Hepatocyte (in vitro differentiated cells): Measurements from ENCODE around the gene ZDHHC14. TPM values are rescaled to one million over a fixed set of nuclear protein-coding genes. Genes with fewer than 3 reads are reported as not detected.
A peak's percentile ranks its signal among the peaks of the same experiment; 100 is the strongest.

Experiments used
- DNase-seq: peaks from one replicate; pipeline ENCODE4 v3.0.0-alpha.2; 2016; ENCODE audit warnings: low spot score
- H2AFZ ChIP-seq: fragments of 200-600 bp; sonication (generic); 2 replicates; pipeline ENCODE4 v1.6.0; 2016; ENCODE audit warnings: antibody characterized with exemption, mild to moderate bottlenecking
- H3K27ac ChIP-seq: fragments of 200-600 bp; sonication (generic); 2 replicates; pipeline ENCODE4 v1.5.1; 2016; ENCODE audit warnings: mild to moderate bottlenecking
- H3K27me3 ChIP-seq: fragments of 200-600 bp; sonication (generic); 2 replicates; pipeline ENCODE4 v1.6.1; 2016
- H3K36me3 ChIP-seq: fragments of 200-600 bp; sonication (generic); replicated peaks from 2 replicates; pipeline ENCODE4 v1.5.1; 2016; ENCODE audit warnings: low read depth; ENCODE audit not compliant: insufficient read depth
- H3K4me1 ChIP-seq: fragments of 200-600 bp; sonication (generic); 2 replicates; pipeline ENCODE4 v1.5.1; 2016; ENCODE audit warnings: mild to moderate bottlenecking, moderate library complexity; ENCODE audit not compliant: insufficient read depth
- H3K4me2 ChIP-seq: fragments of 200-600 bp; sonication (generic); 2 replicates; pipeline ENCODE4 v1.6.0; 2016
- H3K4me3 ChIP-seq: fragments of 200-600 bp; sonication (generic); 2 replicates; pipeline ENCODE4 v1.5.1; 2016; ENCODE audit warnings: mild to moderate bottlenecking
- H3K79me2 ChIP-seq: fragments of 200-600 bp; sonication (generic); 2 replicates; pipeline ENCODE4 v1.6.0; 2017; ENCODE audit warnings: mild to moderate bottlenecking
- H3K9me2 ChIP-seq: fragments of 200-600 bp; sonication (generic); replicated peaks from 2 replicates; pipeline ENCODE4 v1.6.0; 2017; ENCODE audit warnings: mild to moderate bottlenecking; ENCODE audit not compliant: insufficient read depth
- H3K9me3 ChIP-seq: fragments of 200-600 bp; sonication (generic); 2 replicates; pipeline ENCODE4 v1.5.1; 2016; ENCODE audit warnings: low read depth, mild to moderate bottlenecking
- H4K20me1 ChIP-seq: fragments of 200-600 bp; sonication (generic); 2 replicates; pipeline ENCODE4 v1.6.0; 2016; ENCODE audit warnings: mild to moderate bottlenecking; ENCODE audit not compliant: insufficient read depth, poor library complexity, severe bottlenecking
- CTCF ChIP-seq: fragments of 200-600 bp; sonication (generic); IDR thresholded peaks from 2 replicates; pipeline ENCODE4 v1.5.1; 2016; ENCODE audit warnings: antibody characterized with exemption, mild to moderate bottlenecking; ENCODE audit not compliant: poor library complexity
- EZH2 ChIP-seq: fragments of 200-600 bp; sonication (generic); IDR thresholded peaks from 2 replicates; pipeline ENCODE4 v1.6.1; 2016; ENCODE audit warnings: antibody characterized with exemption, mild to moderate bottlenecking, borderline replicate concordance
- EZH2phosphoT487 ChIP-seq: fragments of 200-600 bp; sonication (generic); IDR thresholded peaks from one replicate; pipeline ENCODE4 v1.6.1; 2018; ENCODE audit warnings: antibody characterized with exemption, mild to moderate bottlenecking, low read depth, moderate library complexity; ENCODE audit not compliant: unreplicated experiment, severe bottlenecking
- WGBS: methylation state at CpG from one replicate; pipeline ENCODE4 v1.1.6; 2016; ENCODE audit warnings: low lambda C conversion rate; ENCODE audit errors: missing lambda C conversion rate; 5-methylcytosine and 5-hydroxymethylcytosine counted together
- polyA plus RNA-seq: library from polyadenylated mRNA; unstranded; fragments of >200 nt; fragmentation: Nextera tagmentation; extraction: Ambion mirVana; gene quantifications from 2 replicates; pipeline ENCODE4 v1.2.1, GENCODE V29; 2016
- total RNA-seq: library from RNA; depleted of rRNA; stranded (reverse); fragments of >200 nt; gene quantifications from 2 replicates; pipeline ENCODE4 v1.2.3, GENCODE V29; 2014

ZDHHC14 gene
- total and polyA plus RNA-seq, 2 experiments from 2014 or later = 11.8 to 25.2 TPM

- Histone ChIP-seq H4K20me1 (no peaks in the 10 kb centered on the region), H3K36me3 (no peaks in the 10 kb centered on the region), H3K4me2 (no peak overlapping the region), H3K27me3 (no peaks in the 10 kb centered on the region), H3K4me1 (no peaks in the 10 kb centered on the region), H2AFZ (no peak overlapping the region), H3K9me2 (no peaks in the 10 kb centered on the region), H3K27ac (no peak overlapping the region), H3K79me2 (peaks cover 13% of the 10 kb centered on the region), H3K9me3 (no peaks in the 10 kb centered on the region), H3K4me3 (no peak overlapping the region)
- no peak for DNase-seq
- TF ChIP-seq EZH2phosphoT487 (no peak), CTCF (no peak), EZH2 (no peak)
- 88% methylated on average over 3 of the region's 3 CpGs for WGBS
Observed at GRCh38 chr6:157579467-157580031, 198.6 kb downstream of the ZDHHC14 start.

GRCh38 chr6:157584036-157584435 lies 203.0 kb downstream of the ZDHHC14 start:
- Histone ChIP-seq H3K27ac (no peak overlapping the region), H2AFZ (no peak overlapping the region), H3K4me1 (peaks cover 22% of the 10 kb centered on the region), H3K9me2 (no peaks in the 10 kb centered on the region), H3K79me2 (peaks cover 13% of the 10 kb centered on the region), H3K9me3 (no peaks in the 10 kb centered on the region), H4K20me1 (no peaks in the 10 kb centered on the region), H3K4me2 (no peak overlapping the region), H3K36me3 (no peaks in the 10 kb centered on the region), H3K4me3 (no peak overlapping the region), H3K27me3 (no peaks in the 10 kb centered on the region)
- no peak for DNase-seq
- WGBS = 95% methylated on average over 3 of the region's 3 CpGs
- no peak for TF ChIP-seq CTCF
- TF ChIP-seq EZH2phosphoT487 = no peak
- no peak for TF ChIP-seq EZH2

GRCh38 chr6:157585274-157586087 lies 204.5 kb downstream of the ZDHHC14 start:
- Histone ChIP-seq H3K36me3 (no peaks in the 10 kb centered on the region), H4K20me1 (no peaks in the 10 kb centered on the region), H3K4me2 (peak overlapping the region; percentile 47), H3K9me3 (peaks cover 8% of the 10 kb centered on the region), H2AFZ (no peak overlapping the region), H3K4me3 (no peak overlapping the region), H3K27me3 (no peaks in the 10 kb centered on the region), H3K79me2 (peaks cover 13% of the 10 kb centered on the region), H3K4me1 (peaks cover 22% of the 10 kb centered on the region), H3K27ac (peak overlapping the region; percentile 86), H3K9me2 (no peaks in the 10 kb centered on the region)
- 92% methylated on average over 6 of the region's 6 CpGs for WGBS
- TF ChIP-seq CTCF = no peak
- no peak for TF ChIP-seq EZH2
- TF ChIP-seq EZH2phosphoT487 = no peak
- DNase-seq = no peak
